Pancreas (tissue), 10 donors: ENCODE measurements around the gene GPR142. TPM values are rescaled to one million over a fixed set of nuclear protein-coding genes. Genes with fewer than 3 reads are reported as not detected.

Experiments
- ATAC-seq, 4 donors: fragments of 200-7000 bp; cut with Tn5 transposase; one replicate each; pipeline versions ENCODE4 v1.8.0 to v1.9.1; 2020; ENCODE audit warnings: mild to moderate bottlenecking in 4 of 4, moderate library complexity in 4 of 4
- DNase-seq, 6 donors: peaks; one replicate each; pipeline ENCODE4 v3.0.0-alpha.2; 2020
- FAIRE-seq: peaks from 2 replicates; lab custom pipeline; 2012; peaks lifted over from hg19 to GRCh38; lab: Jason Lieb, UNC
- H3K27ac ChIP-seq, 4 donors: fragments of 200-600 bp; sonication (generic); 1 replicate in 3 of 4; 2 replicates in 1 of 4; pipeline versions ENCODE4 v1.5.0 to v1.8.0; 2020
- H3K27me3 ChIP-seq, 4 donors: fragments of 200-600 bp; one replicate each; pipeline ENCODE4 v1.8.0; 2021
- H3K36me3 ChIP-seq, 3 donors: fragments of 200-600 bp; sonication (generic) in 1 of 3; one replicate each; pipeline versions ENCODE4 v1.5.0 to v1.8.0; 2020 to 2021
- H3K4me1 ChIP-seq, 3 donors: fragments of 200-600 bp; one replicate each; pipeline ENCODE4 v1.8.0; 2021
- H3K4me3 ChIP-seq, 4 donors: fragments of 200-600 bp; sonication (generic) in 2 of 4; one replicate each; pipeline versions ENCODE4 v1.5.0 to v1.8.0; 2020 to 2021
- H3K9me3 ChIP-seq, 4 donors: fragments of 200-600 bp; one replicate each; pipeline ENCODE4 v1.8.0; 2021
- WGBS, 2 donors: extraction: QIAGEN DNeasy Blood & Tissue Kit; methylation state at CpG; one replicate each; pipeline ENCODE4 v1.1.7; 2013; 5-methylcytosine and 5-hydroxymethylcytosine counted together
- intact Hi-C, 3 donors: fragments of 100-400 bp; cut with DNase I; formaldehyde crosslinking; loops; one replicate each; pipeline versions ENCODE4 v1.11.1 to v1.14.2; 2022
- polyA plus RNA-seq, 2 donors: library from polyadenylated mRNA; stranded (reverse); fragments of 200-250 nt; gene quantifications; one replicate each; pipeline ENCODE4 v1.2.3, GENCODE V29; 2013
- total RNA-seq, 6 donors: library from RNA; stranded (reverse); fragmentation: NEBNext Ultra II Directional in 4 of 6; extraction: Animal tissue kit (Norgen Biotek cat#: 25700) in 4 of 6; gene quantifications; one replicate each; pipeline versions ENCODE4 v1.2.1 to v1.2.4, GENCODE V29; 2021 to 2023
- TF ChIP-seq, protein P1 (sequence below), 4 donors: fragments of 200-600 bp; sonication (generic) in 3 of 4; IDR thresholded peaks; one replicate each; pipeline versions ENCODE4 v1.5.0 to v1.8.0; 2021; ENCODE audit warnings: antibody characterized with exemption in 4 of 4
- donor health status: healthy with polysubstance abuse.
- donor health status: DM: no; HTN: no; CAD: no; lungs with moderate emphysema.
- donor health status: DM: no; HTN: no; CAD: no.
- donor health status: control.
- donor health status: control.
- donor health status: Bipolar disorder and iron deficiency.
- donor health status: DM: yes; HTN: yes; CAD: no.
- donor health status: DM: no; HTN: no; CAD: no.
- donor health status: DM: no; HTN: no; CAD: no.
- donor health status: DM: yes; HTN: yes; CAD: no.

GPR142 gene
- total and polyA plus RNA-seq, 8 donors: 0.22 to 2.8 (median 0.56) TPM

DNA sequence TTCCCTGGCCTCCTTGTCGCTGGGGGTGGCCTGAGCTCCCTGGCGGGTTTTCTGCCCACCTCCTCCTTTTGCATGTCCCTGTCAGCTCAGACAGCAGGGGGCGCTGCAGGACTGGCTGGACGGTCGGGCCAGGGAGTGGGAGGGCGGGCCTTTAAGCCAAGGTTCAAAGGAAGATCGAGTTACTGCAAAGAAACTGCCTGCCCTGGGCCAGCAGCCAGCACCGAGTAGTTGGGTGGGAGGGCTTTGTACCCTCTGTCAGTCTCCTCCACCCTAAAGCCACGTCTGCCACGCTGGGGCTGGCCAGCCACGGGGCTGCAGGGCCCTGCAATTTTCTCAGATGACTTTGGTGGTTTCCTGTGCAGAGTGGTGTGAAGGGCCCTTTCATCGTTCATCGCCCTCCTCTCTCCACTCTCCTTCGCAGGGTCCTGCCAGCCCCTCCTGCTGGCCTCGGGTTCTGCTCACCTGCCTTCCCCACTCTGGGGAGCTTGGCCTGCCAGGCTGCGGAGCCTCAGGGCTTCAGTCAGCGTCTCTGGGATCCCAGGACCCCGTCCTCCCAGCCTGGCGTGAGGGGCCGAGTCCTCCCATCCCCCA is 12.3 kb downstream of the GPR142 start:
- WGBS, 2 donors: 19 to 21% methylated on average over 20 of the region's 20 CpGs
- DNase-seq (peak; percentile 85 to 100 (median 94)), ATAC-seq (peak; percentile 90 to 96 (median 94)), FAIRE-seq (no peak)
- Histone ChIP-seq H3K36me3 (no peaks in the 10 kb centered on the region), H3K27ac (no peak overlapping the region), H3K27me3 (no peaks in the 10 kb centered on the region), H3K4me3 (no peak overlapping the region), H3K4me1 (peaks cover 9 to 12% (median 9%) of the 10 kb centered on the region in 3 donors), H3K9me3 (no peaks in the 10 kb centered on the region)
- intact Hi-C loops: loop anchor here in 2 of 3 donors (2.0 kb wide), 1 partner anchor 77 kb away; no protein-coding TSS in a partner anchor
- TF ChIP-seq, protein P1, sequence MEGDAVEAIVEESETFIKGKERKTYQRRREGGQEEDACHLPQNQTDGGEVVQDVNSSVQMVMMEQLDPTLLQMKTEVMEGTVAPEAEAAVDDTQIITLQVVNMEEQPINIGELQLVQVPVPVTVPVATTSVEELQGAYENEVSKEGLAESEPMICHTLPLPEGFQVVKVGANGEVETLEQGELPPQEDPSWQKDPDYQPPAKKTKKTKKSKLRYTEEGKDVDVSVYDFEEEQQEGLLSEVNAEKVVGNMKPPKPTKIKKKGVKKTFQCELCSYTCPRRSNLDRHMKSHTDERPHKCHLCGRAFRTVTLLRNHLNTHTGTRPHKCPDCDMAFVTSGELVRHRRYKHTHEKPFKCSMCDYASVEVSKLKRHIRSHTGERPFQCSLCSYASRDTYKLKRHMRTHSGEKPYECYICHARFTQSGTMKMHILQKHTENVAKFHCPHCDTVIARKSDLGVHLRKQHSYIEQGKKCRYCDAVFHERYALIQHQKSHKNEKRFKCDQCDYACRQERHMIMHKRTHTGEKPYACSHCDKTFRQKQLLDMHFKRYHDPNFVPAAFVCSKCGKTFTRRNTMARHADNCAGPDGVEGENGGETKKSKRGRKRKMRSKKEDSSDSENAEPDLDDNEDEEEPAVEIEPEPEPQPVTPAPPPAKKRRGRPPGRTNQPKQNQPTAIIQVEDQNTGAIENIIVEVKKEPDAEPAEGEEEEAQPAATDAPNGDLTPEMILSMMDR (IDR thresholded peaks at IDR 0.05): peak; percentile 85 to 94 (median 92)

DNA sequence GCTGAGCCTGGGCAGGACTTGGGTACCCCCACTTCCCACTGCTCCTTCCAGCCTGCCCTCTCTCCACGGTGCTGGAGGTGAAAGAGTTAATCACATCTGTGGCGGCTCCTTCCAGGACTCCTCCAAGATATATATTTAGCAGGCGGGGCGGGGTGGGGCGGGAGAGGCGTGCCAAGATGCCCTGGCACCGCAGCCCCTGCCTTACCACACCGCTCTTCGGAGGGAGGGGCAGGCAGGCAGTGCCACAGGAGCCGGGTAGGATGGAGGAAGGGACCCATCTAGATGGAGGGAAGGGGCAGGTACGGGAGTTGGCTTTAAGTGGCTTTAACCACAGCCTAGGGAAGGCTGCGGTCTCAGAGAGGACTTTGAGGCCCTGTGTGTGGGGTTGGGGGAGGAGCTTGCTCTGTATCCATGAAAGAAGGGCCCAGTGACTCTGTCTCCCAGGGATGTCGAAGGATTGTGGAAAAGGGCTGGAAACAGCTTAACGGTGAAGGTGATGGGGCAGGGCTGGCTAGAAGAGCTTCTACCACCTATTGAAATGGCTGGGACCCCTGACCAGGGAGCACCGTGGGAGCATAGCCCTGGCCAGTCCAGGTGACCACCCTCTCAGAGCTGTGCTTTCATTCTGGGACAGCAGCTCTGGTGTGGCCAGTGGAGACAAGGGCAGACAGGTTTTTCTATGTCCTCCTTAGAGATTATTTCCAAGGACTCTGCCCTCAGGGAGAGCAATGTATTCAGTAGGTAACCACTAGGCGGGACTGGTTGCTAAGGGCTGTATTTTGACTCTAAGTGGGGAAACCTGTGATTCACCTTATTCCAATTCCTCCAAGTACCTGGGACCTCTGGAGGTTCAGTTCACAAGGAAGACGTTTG is 13.0 kb downstream of the GPR142 start:
- 27 to 32% methylated on average over 17 of the region's 17 CpGs for WGBS, 2 donors
- FAIRE-seq (no peak), DNase-seq (peak in 1 of 6 donors; percentile 40), ATAC-seq (peak; percentile 69 to 78 (median 70))
- Histone ChIP-seq H3K9me3 (no peaks in the 10 kb centered on the region), H3K27ac (peak overlapping the region in 1 of 4 donors; percentile 24), H3K27me3 (no peaks in the 10 kb centered on the region), H3K4me1 (peaks cover 9 to 12% (median 9%) of the 10 kb centered on the region in 3 donors), H3K4me3 (no peak overlapping the region), H3K36me3 (no peaks in the 10 kb centered on the region)
- intact Hi-C loops: loop anchor here in 1 of 3 donors (2.0 kb wide), 1 partner anchor 76 kb away; no protein-coding TSS in a partner anchor
- TF ChIP-seq, protein P1 (IDR thresholded peaks at IDR 0.05): no peak

DNA sequence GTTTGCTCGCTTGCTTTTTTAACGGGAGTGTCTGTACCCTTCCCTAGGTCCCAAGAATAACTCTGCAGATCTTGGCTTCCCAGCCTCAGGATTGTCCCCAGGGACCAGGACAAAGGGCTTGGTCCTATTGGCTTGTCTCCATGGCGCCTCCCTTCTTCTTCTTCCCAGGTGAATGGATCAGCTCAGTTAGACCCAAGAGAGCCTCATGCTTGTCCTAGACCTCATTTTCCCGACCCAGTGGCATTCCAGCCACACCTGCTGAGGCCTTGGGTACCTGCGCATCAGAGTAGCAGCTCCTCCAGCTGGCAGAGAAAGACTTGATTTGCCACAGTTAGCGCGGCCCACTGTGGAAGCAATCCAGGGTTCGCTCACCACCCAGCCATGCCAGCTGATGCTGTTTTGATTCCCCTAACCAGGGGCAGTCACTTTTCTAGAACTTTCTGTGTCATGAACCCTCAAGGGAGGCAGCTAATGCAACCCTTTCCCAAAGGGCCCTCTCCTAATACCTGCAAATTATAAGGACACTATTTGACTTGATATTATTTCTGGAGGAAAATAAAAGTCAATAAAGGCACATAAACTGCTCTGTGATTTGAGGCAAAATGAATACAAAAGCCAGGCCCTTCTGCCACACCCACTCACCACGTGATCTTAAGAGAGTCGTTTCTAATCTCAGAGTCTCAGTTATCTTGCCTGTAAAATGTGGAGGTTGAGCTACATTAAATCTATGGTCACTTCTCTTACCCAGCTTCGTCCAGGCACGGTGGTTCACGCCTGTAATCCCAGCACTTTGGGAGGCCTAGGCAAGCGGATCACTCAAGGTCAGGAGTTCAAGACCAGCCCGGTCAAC is 13.9 kb downstream of the GPR142 start:
- DNase-seq: peak in 1 of 6 donors; percentile 20
- no peaks in the 10 kb centered on the region for H3K27me3 ChIP-seq
- 72 to 75% methylated on average over 15 of the region's 15 CpGs for WGBS, 2 donors
- TF ChIP-seq, protein P1 (IDR thresholded peaks at IDR 0.05): no peak
- intact Hi-C loops: loop anchor here in 1 of 3 donors (2.0 kb wide), 1 partner anchor 76 kb away; no protein-coding TSS in a partner anchor
- no peaks in the 10 kb centered on the region for H3K9me3 ChIP-seq
- peaks cover 9 to 12% (median 9%) of the 10 kb centered on the region in 3 donors for H3K4me1 ChIP-seq
- H3K4me3 ChIP-seq: no peak overlapping the region
- H3K36me3 ChIP-seq: no peaks in the 10 kb centered on the region
- FAIRE-seq: no peak
- peak overlapping the region in 1 of 4 donors; percentile 24 for H3K27ac ChIP-seq
- ATAC-seq: no peak

DNA sequence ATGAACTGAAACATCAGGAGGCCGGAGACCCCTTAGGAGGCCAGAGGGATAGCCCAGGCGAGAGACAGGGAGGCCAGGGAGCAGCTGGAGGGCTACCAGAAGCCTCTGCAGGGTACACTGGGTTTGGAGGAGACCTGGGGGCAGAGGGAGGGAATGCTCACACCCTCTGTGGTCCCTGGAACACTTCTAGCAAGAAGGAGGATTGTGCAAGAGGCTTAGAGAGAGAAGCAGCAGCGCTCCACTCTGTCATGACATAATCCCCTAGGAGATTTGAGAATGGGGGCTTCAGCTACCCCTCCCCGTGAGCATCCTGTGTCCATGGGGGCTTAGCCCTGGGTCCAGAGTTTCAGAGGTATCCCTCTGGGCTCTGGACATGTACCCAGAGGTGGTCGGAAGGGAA is 15.8 kb downstream of the GPR142 start:
- Histone ChIP-seq H3K9me3 (no peaks in the 10 kb centered on the region), H3K27me3 (no peaks in the 10 kb centered on the region), H3K4me3 (no peak overlapping the region), H3K4me1 (peaks cover 9 to 12% (median 9%) of the 10 kb centered on the region in 3 donors), H3K27ac (no peak overlapping the region), H3K36me3 (no peaks in the 10 kb centered on the region)
- DNase-seq: peak in 1 of 6 donors; percentile 27
- ATAC-seq: no peak
- TF ChIP-seq, protein P1 (IDR thresholded peaks at IDR 0.05): no peak
- intact Hi-C loops: no loop called here
- 85 to 91% methylated on average over 5 of the region's 5 CpGs for WGBS, 2 donors
- no peak for FAIRE-seq
